HepG2 (cell line): ENCODE data around the gene TRAP1. TPM values are rescaled to one million over a fixed set of nuclear protein-coding genes. Genes with fewer than 3 reads are reported as not detected.
A peak's percentile ranks its signal among the peaks of the same experiment; 100 is the strongest.

Source experiments
- ATAC-seq: fragments of 200-7000 bp; cut with Tn5 transposase; 3 replicates; pipeline ENCODE4 v1.9.1; 2020; ENCODE audit warnings: mild to moderate bottlenecking, moderate library complexity
- BruUV-seq: library from RNA; stranded (reverse); fragments of 400-500 nt; replicated peaks from 2 replicates; lab custom pipeline; 2021; lab: Mats Ljungman, UMichigan
- CTCF ChIA-PET: fragments of 300-600 bp; formaldehyde crosslinking; extraction: SDS; loops from one replicate; lab custom pipeline; 2021; ENCODE audit warnings: low total read pairs, inconsistent platforms, low intra/inter-chr PET ratio; lab: Yijun Ruan, JAX
- POLR2A ChIA-PET: fragments of 350-600 bp; sonication (Branson Sonifier 250); formaldehyde crosslinking; loops from one replicate; lab custom pipeline; 2020; ENCODE audit warnings: antibody characterized with exemption, inconsistent platforms; lab: Yijun Ruan, JAX
- DNase-seq: peaks from one replicate; pipeline ENCODE4 v3.0.0-alpha.2; 2015; ENCODE audit warnings: low spot score
- FAIRE-seq: peaks from 3 replicates; lab custom pipeline; 2011; peaks lifted over from hg19 to GRCh38; lab: Jason Lieb, UNC
- H2AFZ ChIP-seq: one replicate; pipeline ENCODE4 v1.6.1; 2011; ENCODE audit warnings: low read length, inconsistent platforms
- H3K27ac ChIP-seq: fragments of 300-600 bp; 3 replicates; pipeline ENCODE4 v1.8.0; 2011; ENCODE audit warnings: mixed run types, mild to moderate bottlenecking, mixed read lengths, low read length, inconsistent platforms; ENCODE audit not compliant: insufficient read depth; ENCODE audit errors: extremely low read length
- H3K27me3 ChIP-seq, 2 experiments: fragments of 200-600 bp in 1 of 2; 2 replicates in 1 of 2; 3 replicates in 1 of 2; pipeline versions ENCODE4 v1.6.0 to v1.8.0; 2011; ENCODE audit warnings: low read length in 2 of 2, mild to moderate bottlenecking in 2 of 2, moderate library complexity in 2 of 2, inconsistent platforms in 1 of 2; ENCODE audit not compliant: insufficient read depth in 2 of 2, control insufficient read depth in 1 of 2
- H3K36me3 ChIP-seq, 2 experiments: fragments of 200-600 bp in 1 of 2; replicated peaks in 1 of 2; 2 replicates in 1 of 2; 3 replicates in 1 of 2; pipeline versions ENCODE4 v1.5.1 to v1.8.0; 2011; ENCODE audit warnings: low read length in 2 of 2, inconsistent platforms in 1 of 2; ENCODE audit not compliant: insufficient read depth in 2 of 2, control insufficient read depth in 1 of 2
- H3K4me1 ChIP-seq: 2 replicates; pipeline ENCODE4 v1.5.1; 2012; ENCODE audit warnings: low read length, inconsistent platforms; ENCODE audit not compliant: insufficient read depth
- H3K4me2 ChIP-seq: 2 replicates; pipeline ENCODE4 v1.6.0; 2011; ENCODE audit warnings: low read depth, low read length, inconsistent platforms
- H3K4me3 ChIP-seq, 3 experiments: fragments of 200-600 bp in 1 of 3; sonication (generic), shearing (Covaris generic) in 1 of 3; replicated peaks in 1 of 3; 2 replicates each; pipeline ENCODE4 v1.5.1; 2011 to 2016; ENCODE audit warnings: low read length in 3 of 3, inconsistent platforms in 2 of 3, low read depth in 2 of 3, mild to moderate bottlenecking in 2 of 3, control low read depth in 1 of 3, mixed read lengths in 1 of 3; ENCODE audit not compliant: insufficient read depth in 1 of 3
- H3K79me2 ChIP-seq: one replicate; pipeline ENCODE4 v1.6.1; 2011; ENCODE audit warnings: low read length, inconsistent platforms; ENCODE audit not compliant: insufficient read depth
- H3K9ac ChIP-seq: 2 replicates; pipeline ENCODE4 v1.6.0; 2011; ENCODE audit warnings: mild to moderate bottlenecking, low read depth, low read length, inconsistent platforms; ENCODE audit not compliant: insufficient read depth
- H3K9me3 ChIP-seq: 2 replicates; pipeline ENCODE4 v1.5.1; 2012; ENCODE audit warnings: mild to moderate bottlenecking, low read length
- H4K20me1 ChIP-seq: 2 replicates; pipeline ENCODE4 v1.6.0; 2011; ENCODE audit warnings: inconsistent platforms, mild to moderate bottlenecking, low read length, moderate library complexity; ENCODE audit not compliant: insufficient read depth
- HNF1B ChIP-seq: sonication (generic); formaldehyde crosslinking; IDR thresholded peaks from 2 replicates; pipeline ENCODE4 v1.5.1; 2020; ENCODE audit warnings: mild to moderate bottlenecking, moderate library complexity, missing genetic modification reagents
- ZNF513 ChIP-seq: sonication (generic); formaldehyde crosslinking; conservative IDR thresholded peaks from 2 replicates; pipeline ENCODE4 v1.5.0; 2020; ENCODE audit warnings: missing genetic modification reagents
- WGBS: methylation state at CpG from one replicate; pipeline ENCODE4 v1.1.6; 2017; ENCODE audit warnings: low lambda C conversion rate; 5-methylcytosine and 5-hydroxymethylcytosine counted together
- in situ Hi-C: cut with HindIII; loops from 2 replicates; pipeline ENCODE4 v1.10.0; 2017; ENCODE audit warnings: low pct_unique_long_range_greater_than_20kb; ENCODE audit not compliant: extremely low pct_ligation_motif_present
- intact Hi-C: fragments of 100-400 bp; cut with micrococcal nuclease; formaldehyde crosslinking; loops from one replicate; pipeline ENCODE4 v1.10.0; 2022; ENCODE audit not compliant: unreplicated experiment
- polyA plus RNA-seq, 8 experiments: library from polyadenylated mRNA; depleted of rRNA in 3 of 8; stranded (reverse) in 7 of 8; unstranded in 1 of 8; fragments of >200 nt; fragmentation: Illumina TruSeq in 4 of 8; extraction: Trizol in 4 of 8; gene quantifications; 2 replicates each; pipeline versions ENCODE4 v1.2.1 to v1.2.3, GENCODE V29; 2011 to 2016; ENCODE audit warnings: low read depth in 4 of 8, missing spikeins in 1 of 8, mixed read lengths in 1 of 8; ENCODE audit not compliant: insufficient read depth in 1 of 8
- total RNA-seq, 5 experiments: library from RNA; depleted of rRNA; stranded (reverse); fragments of >200 nt; fragmentation: Illumina TruSeq; extraction: Trizol; gene quantifications; 2 replicates each; pipeline ENCODE4 v1.2.3, GENCODE V29; 2016; ENCODE audit warnings: low read depth in 1 of 5

Gene TRAP1
- total and polyA plus RNA-seq, 2 of the 13 experiments (the other 11 are each of a cell fraction or from before 2014, with no cell fraction given): 127 to 240 TPM

- Histone ChIP-seq H3K27ac (no peak overlapping the region), H3K4me3 (no peak overlapping the region), H3K79me2 (peaks cover 21% of the 10 kb centered on the region), H3K9ac (no peak overlapping the region), H3K36me3 (peaks cover 22 to 37% of the 10 kb centered on the region in 2 experiments), H2AFZ (no peak overlapping the region), H4K20me1 (no peaks in the 10 kb centered on the region), H3K4me1 (peaks cover 35% of the 10 kb centered on the region), H3K4me2 (no peak overlapping the region), H3K27me3 (no peaks in the 10 kb centered on the region; a peak in 1 of 5 replicates), H3K9me3 (no peaks in the 10 kb centered on the region)
- peak; percentile 5; the same call in 1 of the 2 replicates for TF ChIP-seq HNF1B (CRISPR knock-in tag)
- no peak for TF ChIP-seq ZNF513 (CRISPR knock-in tag)
- FAIRE-seq (no peak), ATAC-seq (no peak), DNase-seq (no peak)
- CTCF ChIA-PET: interaction anchor here (2.0 kb wide), 1 partner anchor 218 kb away, joined by 7 read pairs; no protein-coding TSS in a partner anchor
- POLR2A ChIA-PET: no interaction called here
- BruUV-seq: no TSS peak
- in situ Hi-C loops: no loop called here
- intact Hi-C loops: loop anchor here (2.0 to 10.0 kb wide), 3 partner anchors 26 to 424 kb away; partner anchors contain the start of genes ADCY9 and TRAP1
- 88% methylated on average over 17 of the region's 19 CpGs for WGBS
These were observed 26.2 kb downstream of the TRAP1 start for GRCh38 chr16:3690980-3691720.
